ENCODE data around the gene CATSPERZ.

The CATSPERZ gene

GRCh38 chr11:64352995-64353714, 53.0 kb downstream of the CATSPERZ start:
- 91% methylated on average over 34 of the region's 34 CpGs for WGBS, 2 experiments
- no peak overlapping the region for H3K27ac ChIP-seq (ENCODE audit: insufficient read depth, low read depth, low read length, poor library complexity, severe bottlenecking)
- H3K4me1 ChIP-seq (ENCODE audit: control insufficient read depth, insufficient read depth, low read length) = peaks cover 32% of the 10 kb centered on the region
- H3K36me3 ChIP-seq (ENCODE audit: control insufficient read depth, insufficient read depth, low read length) = no peaks in the 10 kb centered on the region
- no peaks in the 10 kb centered on the region for H3K9me3 ChIP-seq (ENCODE audit: control insufficient read depth, low read length)
- H3K27me3 ChIP-seq (ENCODE audit: control insufficient read depth, insufficient read depth, low read length, poor library complexity, severe bottlenecking) = no peaks in the 10 kb centered on the region
- H3K4me3 ChIP-seq (ENCODE audit: insufficient read depth, low read depth, low read length) = no peak overlapping the region

- H3K4me1 ChIP-seq (ENCODE audit: control insufficient read depth, insufficient read depth, low read length) = peaks cover 38% of the 10 kb centered on the region
- H3K4me3 ChIP-seq (ENCODE audit: insufficient read depth, low read depth, low read length) = no peak overlapping the region
- no peak overlapping the region for H3K27ac ChIP-seq (ENCODE audit: insufficient read depth, low read depth, low read length, poor library complexity, severe bottlenecking)
- H3K9me3 ChIP-seq (ENCODE audit: control insufficient read depth, low read length) = no peaks in the 10 kb centered on the region
- no peaks in the 10 kb centered on the region for H3K27me3 ChIP-seq (ENCODE audit: control insufficient read depth, insufficient read depth, low read length, poor library complexity, severe bottlenecking)
- whole genome bisulfite sequencing, 2 experiments = 89 to 91% methylated on average over 20 of the region's 20 CpGs
- no peaks in the 10 kb centered on the region for H3K36me3 ChIP-seq (ENCODE audit: control insufficient read depth, insufficient read depth, low read length)
Measured at GRCh38 chr11:64353715-64354506, 53.8 kb downstream of the CATSPERZ start.
